Uterus (tissue), 2 donors: ENCODE measurements around the gene ROPN1.

ENCODE experiments used
- CTCF ChIP-seq, 4 experiments: fragments of 200-600 bp in 2 of 4; fragments of 450-650 bp in 2 of 4; sonication (generic) in 2 of 4; IDR thresholded peaks; one replicate each; pipeline ENCODE4 v1.5.1; 2016 to 2019; ENCODE audit warnings: antibody characterized with exemption in 4 of 4, mild to moderate bottlenecking in 2 of 4, moderate library complexity in 1 of 4
- POLR2A ChIP-seq, 2 donors: fragments of 450-650 bp; IDR thresholded peaks; one replicate each; pipeline ENCODE4 v1.6.1; 2016; ENCODE audit warnings: antibody characterized with exemption in 2 of 2, mild to moderate bottlenecking in 1 of 2, moderate library complexity in 1 of 2

GRCh38 chr3:123984957-123985356 lies 7.0 kb downstream of the ROPN1 start:
- TF ChIP-seq CTCF (IDR thresholded peaks at IDR 0.05) (no peak), POLR2A (IDR thresholded peaks at IDR 0.05) (no peak)
